Measurements from ENCODE around the gene IL17B. TPM values are rescaled to one million over a fixed set of nuclear protein-coding genes. Genes with fewer than 3 reads are reported as not detected.

The IL17B gene
- total and polyA plus RNA-seq, 2 of the 13 experiments (the other 11 are each of a cell fraction or from before 2014, with no cell fraction given): 0.29 to 2.6 TPM

DNA sequence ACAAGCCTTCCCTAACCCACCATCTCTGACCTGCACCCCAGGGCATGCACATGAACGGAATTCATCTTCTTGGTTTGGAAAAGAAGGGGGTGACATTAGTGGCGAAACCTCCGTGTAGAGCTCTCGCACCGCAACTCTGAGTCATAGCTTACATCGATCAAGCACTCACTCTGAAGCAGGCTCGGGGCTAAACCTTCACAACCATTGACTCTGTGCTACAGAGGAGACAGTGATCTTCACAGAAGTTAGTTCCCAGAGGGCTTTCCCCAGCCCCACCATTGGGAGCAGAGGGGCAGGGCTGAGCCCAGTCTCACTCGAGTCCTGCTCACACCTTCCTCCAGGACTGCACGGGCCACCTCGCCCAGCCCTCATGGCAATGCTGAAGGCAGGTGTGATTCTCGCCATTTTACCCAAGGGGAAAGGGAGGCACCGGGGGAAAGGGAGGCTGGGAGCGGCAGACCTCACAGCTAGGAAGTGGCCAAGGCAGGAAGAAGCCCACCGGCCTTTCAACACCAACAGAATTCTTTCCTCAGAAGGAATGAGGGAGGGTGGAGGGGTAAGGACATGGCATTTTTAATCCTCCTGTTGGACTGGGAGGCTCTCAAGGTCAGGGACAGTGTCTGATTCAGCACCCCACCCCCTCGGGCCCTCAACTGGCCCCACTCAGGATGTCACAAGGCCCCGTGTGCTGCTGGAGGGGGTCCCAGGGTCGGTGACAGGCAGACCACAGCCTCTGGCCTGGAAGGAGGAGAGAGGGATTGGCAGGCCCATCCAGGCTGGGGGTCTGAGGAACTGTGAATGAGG lies 25.9 kb upstream of the IL17B start (continued):
- no peak for TF ChIP-seq MAZ (IDR thresholded peaks at IDR 0.05; ENCODE audit: borderline replicate concordance, low read depth, low read length)
- TF ChIP-seq MAZ (CRISPR knock-in tag; IDR thresholded peaks at IDR 0.05; ENCODE audit: low read depth): peak; percentile 37; the same call in 1 of the 2 replicates
- TF ChIP-seq, protein P1, sequence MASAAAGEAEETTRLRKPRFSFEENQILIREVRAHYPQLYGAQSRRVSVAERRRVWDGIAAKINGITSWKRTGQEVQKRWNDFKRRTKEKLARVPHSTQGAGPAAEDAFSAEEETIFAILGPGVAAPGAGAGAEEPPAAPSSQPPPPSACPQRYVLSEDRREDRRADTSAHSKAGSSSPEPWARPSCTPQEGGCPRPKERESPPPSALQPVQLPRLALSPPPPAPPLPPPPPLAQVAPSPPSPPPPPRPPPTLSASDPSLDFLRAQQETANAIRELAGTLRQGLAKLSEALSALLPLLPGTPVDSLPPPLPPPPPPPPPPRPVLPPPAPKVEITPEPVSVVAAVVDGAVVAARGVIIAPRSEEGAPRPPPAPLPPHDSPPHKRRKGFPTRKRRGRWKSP (CRISPR knock-in tag; IDR thresholded peaks at IDR 0.05): no peak
- TF ChIP-seq EZH2 (conservative IDR thresholded peaks at IDR 0.05; ENCODE audit: low read depth, low read length): no peak
- TF ChIP-seq ZSCAN21 (CRISPR knock-in tag; IDR thresholded peaks at IDR 0.05; ENCODE audit: borderline replicate concordance): no peak
- TF ChIP-seq GFI1 (CRISPR knock-in tag; IDR thresholded peaks at IDR 0.05; ENCODE audit: borderline replicate concordance): no peak
- TF ChIP-seq ZNF34 (CRISPR knock-in tag; IDR thresholded peaks at IDR 0.05; ENCODE audit: borderline replicate concordance): no peak
- no peak for TF ChIP-seq ZSCAN22 (CRISPR knock-in tag; IDR thresholded peaks at IDR 0.05)

DNA sequence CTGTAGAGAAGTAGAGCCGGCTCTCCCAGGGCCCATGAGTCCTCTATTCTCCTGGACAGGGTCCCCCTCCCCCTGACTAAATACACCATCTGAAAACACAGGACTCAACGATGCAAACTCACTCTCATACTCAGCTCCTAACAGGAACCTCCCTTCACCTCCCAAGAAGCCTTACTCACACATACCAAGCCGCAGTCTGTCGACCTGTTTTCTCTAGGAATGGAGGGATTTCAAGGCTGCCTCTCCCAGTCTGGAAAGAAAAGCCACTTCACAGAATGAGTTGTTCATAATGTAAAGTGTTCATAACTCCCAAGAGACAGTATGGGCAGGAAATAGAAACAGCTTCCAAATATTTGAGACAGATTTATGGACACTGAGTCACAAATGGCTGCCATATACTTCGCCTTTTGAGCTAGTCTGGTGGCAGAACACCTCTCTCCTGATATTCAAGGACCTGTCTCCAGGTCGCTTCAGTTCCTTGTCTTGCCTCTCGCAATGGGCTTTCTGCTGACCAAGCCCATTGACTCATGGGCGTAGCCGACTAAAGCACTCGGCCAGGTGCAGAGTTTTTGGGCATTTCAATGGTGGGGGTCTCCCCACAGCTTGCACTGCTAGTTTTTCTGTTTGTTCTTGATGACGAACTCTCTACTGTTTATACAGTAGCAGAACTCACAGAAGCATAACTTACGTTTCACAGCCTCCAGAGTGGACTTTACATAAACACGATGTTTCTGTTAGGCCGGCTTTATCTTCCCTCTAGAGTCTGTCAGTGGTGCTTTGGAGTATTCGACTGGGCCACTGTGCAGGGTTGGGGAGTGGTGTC lies 25.0 kb upstream of the IL17B start:
- DNase-seq (ENCODE audit: low spot score) (no peak), ATAC-seq (peak; percentile 53), FAIRE-seq (peak; percentile 51)
- Histone ChIP-seq H3K27me3 (ENCODE audit: control insufficient read depth in 1 of 2, insufficient read depth in 2 of 2, low read length in 2 of 2) (peaks cover 0 to 17% of the 10 kb centered on the region in 2 experiments; a peak in 2 of 5 replicates), H3K27ac (ENCODE audit: extremely low read length, insufficient read depth, low read length) (no peak overlapping the region), H2AFZ (ENCODE audit: low read length) (peak overlapping the region; percentile 23), H3K4me1 (ENCODE audit: insufficient read depth, low read length) (peaks cover 68% of the 10 kb centered on the region), H3K79me2 (ENCODE audit: insufficient read depth, low read length) (no peaks in the 10 kb centered on the region), H3K4me3 (replicated peaks in 1 of 3; ENCODE audit: insufficient read depth in 1 of 3, low read depth in 2 of 3, low read length in 3 of 3) (peak overlapping the region in 2 of 3 experiments; percentile 18 to 62; a peak in 4 of 6 replicates), H3K9ac (ENCODE audit: insufficient read depth, low read depth, low read length) (peak overlapping the region; percentile 17; the same call in 1 of the 2 replicates), H3K9me3 (ENCODE audit: low read length) (no peaks in the 10 kb centered on the region), H3K36me3 (replicated peaks in 1 of 2; ENCODE audit: control insufficient read depth in 1 of 2, insufficient read depth in 2 of 2, low read length in 2 of 2) (no peaks in the 10 kb centered on the region), H4K20me1 (ENCODE audit: insufficient read depth, low read length) (no peaks in the 10 kb centered on the region), H3K4me2 (ENCODE audit: low read depth, low read length) (peak overlapping the region; percentile 81)
- WGBS (ENCODE audit: low lambda C conversion rate): 29% methylated on average over 15 of the region's 15 CpGs
- intact Hi-C loops (cut with micrococcal nuclease; ENCODE audit: unreplicated experiment): no loop called here
- CTCF ChIA-PET (ENCODE audit: low intra/inter-chr PET ratio, low total read pairs): no interaction called here
- BruUV-seq (replicated peaks): no TSS peak
- in situ Hi-C loops (cut with HindIII; ENCODE audit: extremely low pct_ligation_motif_present, low pct_unique_long_range_greater_than_20kb): no loop called here
- POLR2A ChIA-PET: interaction anchor here (1.3 to 1.4 kb wide), 2 partner anchors 9 to 18 kb away, joined by 3 to 4 read pairs; no protein-coding TSS in a partner anchor
- no peak for TF ChIP-seq ETV5 (CRISPR knock-in tag; IDR thresholded peaks at IDR 0.05; ENCODE audit: borderline replicate concordance)
- TF ChIP-seq, protein P2, sequence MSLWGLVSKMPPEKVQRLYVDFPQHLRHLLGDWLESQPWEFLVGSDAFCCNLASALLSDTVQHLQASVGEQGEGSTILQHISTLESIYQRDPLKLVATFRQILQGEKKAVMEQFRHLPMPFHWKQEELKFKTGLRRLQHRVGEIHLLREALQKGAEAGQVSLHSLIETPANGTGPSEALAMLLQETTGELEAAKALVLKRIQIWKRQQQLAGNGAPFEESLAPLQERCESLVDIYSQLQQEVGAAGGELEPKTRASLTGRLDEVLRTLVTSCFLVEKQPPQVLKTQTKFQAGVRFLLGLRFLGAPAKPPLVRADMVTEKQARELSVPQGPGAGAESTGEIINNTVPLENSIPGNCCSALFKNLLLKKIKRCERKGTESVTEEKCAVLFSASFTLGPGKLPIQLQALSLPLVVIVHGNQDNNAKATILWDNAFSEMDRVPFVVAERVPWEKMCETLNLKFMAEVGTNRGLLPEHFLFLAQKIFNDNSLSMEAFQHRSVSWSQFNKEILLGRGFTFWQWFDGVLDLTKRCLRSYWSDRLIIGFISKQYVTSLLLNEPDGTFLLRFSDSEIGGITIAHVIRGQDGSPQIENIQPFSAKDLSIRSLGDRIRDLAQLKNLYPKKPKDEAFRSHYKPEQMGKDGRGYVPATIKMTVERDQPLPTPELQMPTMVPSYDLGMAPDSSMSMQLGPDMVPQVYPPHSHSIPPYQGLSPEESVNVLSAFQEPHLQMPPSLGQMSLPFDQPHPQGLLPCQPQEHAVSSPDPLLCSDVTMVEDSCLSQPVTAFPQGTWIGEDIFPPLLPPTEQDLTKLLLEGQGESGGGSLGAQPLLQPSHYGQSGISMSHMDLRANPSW (CRISPR knock-in tag; IDR thresholded peaks at IDR 0.05; ENCODE audit: borderline replicate concordance): no peak
- TF ChIP-seq KAT7 (CRISPR knock-in tag; IDR thresholded peaks at IDR 0.05; ENCODE audit: borderline replicate concordance): no peak
- no peak for TF ChIP-seq ZNF570 (CRISPR knock-in tag; IDR thresholded peaks at IDR 0.05; ENCODE audit: borderline replicate concordance)
- no peak for TF ChIP-seq ZFAT (CRISPR knock-in tag; conservative IDR thresholded peaks at IDR 0.05)
- TF ChIP-seq, protein P3, sequence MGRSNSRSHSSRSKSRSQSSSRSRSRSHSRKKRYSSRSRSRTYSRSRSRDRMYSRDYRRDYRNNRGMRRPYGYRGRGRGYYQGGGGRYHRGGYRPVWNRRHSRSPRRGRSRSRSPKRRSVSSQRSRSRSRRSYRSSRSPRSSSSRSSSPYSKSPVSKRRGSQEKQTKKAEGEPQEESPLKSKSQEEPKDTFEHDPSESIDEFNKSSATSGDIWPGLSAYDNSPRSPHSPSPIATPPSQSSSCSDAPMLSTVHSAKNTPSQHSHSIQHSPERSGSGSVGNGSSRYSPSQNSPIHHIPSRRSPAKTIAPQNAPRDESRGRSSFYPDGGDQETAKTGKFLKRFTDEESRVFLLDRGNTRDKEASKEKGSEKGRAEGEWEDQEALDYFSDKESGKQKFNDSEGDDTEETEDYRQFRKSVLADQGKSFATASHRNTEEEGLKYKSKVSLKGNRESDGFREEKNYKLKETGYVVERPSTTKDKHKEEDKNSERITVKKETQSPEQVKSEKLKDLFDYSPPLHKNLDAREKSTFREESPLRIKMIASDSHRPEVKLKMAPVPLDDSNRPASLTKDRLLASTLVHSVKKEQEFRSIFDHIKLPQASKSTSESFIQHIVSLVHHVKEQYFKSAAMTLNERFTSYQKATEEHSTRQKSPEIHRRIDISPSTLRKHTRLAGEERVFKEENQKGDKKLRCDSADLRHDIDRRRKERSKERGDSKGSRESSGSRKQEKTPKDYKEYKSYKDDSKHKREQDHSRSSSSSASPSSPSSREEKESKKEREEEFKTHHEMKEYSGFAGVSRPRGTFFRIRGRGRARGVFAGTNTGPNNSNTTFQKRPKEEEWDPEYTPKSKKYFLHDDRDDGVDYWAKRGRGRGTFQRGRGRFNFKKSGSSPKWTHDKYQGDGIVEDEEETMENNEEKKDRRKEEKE (IDR thresholded peaks at IDR 0.05): no peak
